Activated T-helper 17 cell treated with anti-CD3 and anti-CD28 coated beads, Interleukin-2, amount 50 U/mL, for 72 hours (primary cell): ENCODE measurements around the gene NUP98. TPM values are rescaled to one million over a fixed set of nuclear protein-coding genes. Genes with fewer than 3 reads are reported as not detected.
A peak's percentile ranks its signal among the peaks of the same experiment; 100 is the strongest.

ENCODE experiments used
- ATAC-seq: fragments of 150-1000 bp; cut with Tn5 transposase; replicated peaks from 2 replicates; pipeline ENCODE4 v1.10.0; 2021; ENCODE audit warnings: mild to moderate bottlenecking, moderate library complexity
- H3K27ac Mint-ChIP-seq: one replicate; pipeline ENCODE4 v1.8.0; 2022; ENCODE audit warnings: mixed read lengths
- H3K27me3 Mint-ChIP-seq: one replicate; pipeline ENCODE4 v1.8.0; 2022; ENCODE audit warnings: mixed read lengths
- H3K36me3 Mint-ChIP-seq: one replicate; pipeline ENCODE4 v1.8.0; 2022; ENCODE audit warnings: low read depth, mild to moderate bottlenecking, mixed read lengths
- H3K4me1 Mint-ChIP-seq: one replicate; pipeline ENCODE4 v1.8.0; 2022; ENCODE audit warnings: mixed read lengths
- H3K4me3 Mint-ChIP-seq: one replicate; pipeline ENCODE4 v1.8.0; 2022; ENCODE audit warnings: mild to moderate bottlenecking, mixed read lengths
- H3K9me3 Mint-ChIP-seq: one replicate; pipeline ENCODE4 v1.8.0; 2022; ENCODE audit warnings: mixed read lengths
- total RNA-seq, 2 donors: library from RNA; stranded (reverse); gene quantifications; one replicate each; pipeline ENCODE4 v1.2.3, GENCODE V29; 2022

The NUP98 gene
- total RNA-seq, 2 donors from 2014 or later = 126 to 149 TPM

- no peak overlapping the region for H3K4me3 Mint-ChIP-seq
- no peaks in the 10 kb centered on the region for H3K9me3 Mint-ChIP-seq
- peaks cover 10% of the 10 kb centered on the region for H3K4me1 Mint-ChIP-seq
- H3K27me3 Mint-ChIP-seq = peaks cover 4% of the 10 kb centered on the region
- peak overlapping the region; percentile 17 for H3K27ac Mint-ChIP-seq
- no peaks in the 10 kb centered on the region for H3K36me3 Mint-ChIP-seq
- ATAC-seq = peak; percentile 62
Measured at GRCh38 chr11:3631331-3631730, 166.0 kb downstream of the NUP98 start.

- no peaks in the 10 kb centered on the region for H3K27me3 Mint-ChIP-seq
- no peaks in the 10 kb centered on the region for H3K36me3 Mint-ChIP-seq
- H3K27ac Mint-ChIP-seq = no peak overlapping the region
- no peak for ATAC-seq
- no peaks in the 10 kb centered on the region for H3K9me3 Mint-ChIP-seq
- no peak overlapping the region for H3K4me3 Mint-ChIP-seq
- peaks cover 10% of the 10 kb centered on the region for H3K4me1 Mint-ChIP-seq
Measured at GRCh38 chr11:3627291-3627690, 170.1 kb downstream of the NUP98 start.

GRCh38 chr11:3626250-3626960 lies 170.9 kb downstream of the NUP98 start:
- Mint-ChIP-seq H3K9me3 (no peaks in the 10 kb centered on the region), H3K36me3 (no peaks in the 10 kb centered on the region), H3K27me3 (no peaks in the 10 kb centered on the region), H3K27ac (no peak overlapping the region), H3K4me3 (no peak overlapping the region), H3K4me1 (peaks cover 8% of the 10 kb centered on the region)
- ATAC-seq = no peak

Other genes with a start within 250 kb of the NUP98 start
- gene ART5, start 155.6 kb downstream of the NUP98 start, total RNA-seq = not detected
- not detected for gene ART1, start 152.4 kb downstream of the NUP98 start, total RNA-seq
- 1 to 10 TPM; 3.0 to 4.6 TPM for gene CHRNA10, start 126.2 kb downstream of the NUP98 start, total RNA-seq
- 10 to 100 TPM; 25.6 to 31.8 TPM for gene PGAP2, start 11.0 kb upstream of the NUP98 start, total RNA-seq
- 100 to 1,000 TPM; 151 to 154 TPM for gene RHOG, start 43.4 kb upstream of the NUP98 start, total RNA-seq
- gene STIM1, start 58.1 kb upstream of the NUP98 start, total RNA-seq = 10 to 100 TPM; 68.8 to 82.7 TPM